Renal cortical epithelial cell (primary cell): Measurements from ENCODE around the gene MTIF3. TPM values are rescaled to one million over a fixed set of nuclear protein-coding genes. Genes with fewer than 3 reads are reported as not detected.
A peak's percentile ranks its signal among the peaks of the same experiment; 100 is the strongest.

Source experiments
- DNase-seq: peaks from one replicate; pipeline ENCODE4 v3.0.0-alpha.2; 2011; ENCODE audit warnings: low read depth
- total RNA-seq: library from RNA; depleted of rRNA; stranded (reverse); fragments of >200 nt; gene quantifications from 2 replicates; pipeline ENCODE4 v1.2.3, GENCODE V29; 2014

Gene MTIF3, protein sequence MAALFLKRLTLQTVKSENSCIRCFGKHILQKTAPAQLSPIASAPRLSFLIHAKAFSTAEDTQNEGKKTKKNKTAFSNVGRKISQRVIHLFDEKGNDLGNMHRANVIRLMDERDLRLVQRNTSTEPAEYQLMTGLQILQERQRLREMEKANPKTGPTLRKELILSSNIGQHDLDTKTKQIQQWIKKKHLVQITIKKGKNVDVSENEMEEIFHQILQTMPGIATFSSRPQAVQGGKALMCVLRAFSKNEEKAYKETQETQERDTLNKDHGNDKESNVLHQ
- 48.3 and 62.1 TPM in 2 replicates for total RNA-seq

DNA sequence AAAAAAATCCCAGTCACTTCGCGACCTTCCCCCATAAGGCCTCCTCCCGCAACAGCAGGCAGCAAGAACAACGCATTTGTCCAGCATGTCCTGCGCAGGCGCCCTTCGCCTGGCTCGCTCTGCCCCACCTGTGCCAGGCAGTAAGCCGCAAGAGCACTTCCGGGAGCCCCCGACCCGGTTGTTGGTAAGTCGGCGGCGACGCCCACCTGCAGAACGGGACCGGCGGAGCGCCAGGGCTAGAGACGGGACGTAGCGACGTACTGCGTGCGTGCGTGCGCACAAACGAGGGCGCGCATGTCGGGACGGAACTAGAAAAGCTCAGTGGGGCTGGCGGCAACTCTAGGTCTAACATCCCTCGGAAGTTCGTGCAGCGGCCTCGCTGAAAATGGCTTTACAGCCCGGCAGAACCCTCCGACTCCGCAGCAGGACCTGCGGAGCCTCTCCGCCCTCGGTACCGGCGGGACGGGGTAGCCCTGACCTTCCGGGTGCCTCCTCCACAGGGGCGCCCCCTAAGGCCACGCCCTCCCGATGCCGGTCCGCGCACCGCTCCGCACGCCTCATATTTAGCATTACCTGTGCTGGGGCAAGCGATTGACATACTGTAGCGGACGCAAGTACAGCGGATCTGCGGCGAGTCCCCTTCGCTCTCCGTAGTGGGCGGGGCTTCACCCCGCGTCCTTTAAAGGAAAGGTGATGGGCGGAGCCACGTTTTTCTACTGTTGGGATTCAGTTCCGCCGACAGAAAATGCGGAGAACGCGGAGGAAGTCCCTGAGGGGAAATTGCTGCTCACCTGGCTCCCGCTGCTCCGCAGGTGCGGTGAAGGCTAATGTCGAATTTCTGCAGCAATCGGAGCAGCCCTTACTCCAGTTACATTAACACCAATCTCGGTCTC lies at the start of gene MTIF3:
Gene MTIF3, minus strand, starts transcription at position 629 of the 893 bp plus-strand sequence. CDS start 10,116 bp downstream, outside the sequence.
- peak; percentile 85 for DNase-seq

DNA sequence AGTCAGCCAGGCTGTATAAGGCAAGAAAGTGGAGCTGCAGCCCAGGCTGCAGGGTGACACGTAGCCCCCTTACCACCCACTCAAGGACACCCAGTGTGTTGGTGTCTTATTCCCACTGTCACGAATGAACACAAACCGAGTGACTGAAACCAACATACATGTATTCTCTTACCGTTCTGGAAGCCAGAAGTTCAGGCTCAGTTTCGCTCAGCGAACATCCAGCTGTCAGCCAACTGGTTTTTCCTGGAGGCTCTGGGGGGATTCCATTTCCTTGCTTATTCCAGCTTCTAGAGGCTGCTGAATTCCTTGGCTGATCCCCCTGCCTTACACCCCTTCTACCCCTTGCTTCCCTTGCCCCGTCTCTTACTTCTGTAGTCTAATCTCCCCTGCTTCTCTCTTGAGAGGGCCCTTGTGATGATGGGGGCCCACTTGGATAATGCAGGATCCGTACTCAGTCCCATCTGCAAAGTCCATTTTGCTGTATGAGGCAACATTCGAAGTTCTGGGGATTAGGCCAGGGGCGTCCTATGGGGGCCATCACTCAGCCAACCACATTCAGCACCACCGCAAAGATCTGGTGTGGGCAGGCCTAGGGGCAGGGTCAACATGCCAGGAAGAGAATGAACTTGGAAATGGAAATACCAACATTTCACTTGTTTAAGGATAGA lies 47.3 kb upstream of the MTIF3 start:
- no peak for DNase-seq

DNA sequence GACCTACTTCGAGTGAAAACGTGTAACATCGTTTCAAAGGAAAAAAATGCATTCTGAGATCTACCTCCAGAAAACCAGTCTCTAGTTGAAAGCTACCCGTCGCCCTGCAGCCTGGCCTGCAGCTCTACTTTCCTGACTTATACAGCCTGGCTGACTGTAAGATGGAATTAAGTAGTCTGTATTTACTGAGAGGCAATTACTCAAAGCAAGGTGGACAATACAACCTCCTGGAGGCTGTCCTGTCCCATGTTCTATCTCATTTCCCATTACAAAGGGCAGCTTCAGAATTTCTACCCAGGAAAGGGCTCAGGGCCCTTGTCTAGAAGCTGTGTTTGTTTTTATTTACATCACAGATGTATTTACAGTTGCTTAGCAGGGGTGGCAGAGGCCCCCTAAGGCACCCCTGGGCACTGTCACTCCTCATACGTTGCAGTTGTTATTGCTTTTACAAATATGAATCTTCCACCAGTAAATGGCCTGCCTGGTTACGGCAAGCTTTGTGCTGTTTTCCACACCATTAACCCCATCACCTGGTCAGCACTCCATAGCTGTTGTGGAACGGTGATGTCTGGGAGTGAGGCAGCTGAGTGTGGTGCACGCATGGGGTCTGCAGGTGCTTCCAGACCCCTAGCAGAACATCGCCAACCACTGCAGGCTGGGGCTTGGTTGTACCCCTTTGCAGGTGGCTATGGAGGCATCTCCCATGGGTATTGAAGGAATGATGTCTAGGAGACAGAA lies 46.3 kb upstream of the MTIF3 start:
- no peak for DNase-seq

DNA sequence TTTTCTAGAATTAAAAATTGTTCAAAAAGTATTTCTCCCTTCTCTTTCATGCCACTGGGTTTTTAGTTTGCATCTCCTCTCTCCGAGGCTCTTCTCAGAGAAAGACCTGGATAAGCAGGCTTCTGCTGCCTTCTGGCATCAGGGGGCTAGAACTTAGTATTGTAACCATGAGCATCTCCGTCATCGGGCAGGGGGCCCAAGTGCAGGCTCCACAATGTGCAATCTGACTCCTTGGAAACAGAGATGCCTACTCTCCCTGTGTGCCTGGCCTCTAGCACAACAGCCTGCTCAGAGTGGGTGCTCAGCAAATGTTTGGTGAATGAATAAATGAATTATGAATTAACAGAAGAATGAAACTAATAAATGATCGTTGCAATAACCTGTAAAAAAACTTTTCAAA lies 45.6 kb upstream of the MTIF3 start:
- DNase-seq: no peak

DNA sequence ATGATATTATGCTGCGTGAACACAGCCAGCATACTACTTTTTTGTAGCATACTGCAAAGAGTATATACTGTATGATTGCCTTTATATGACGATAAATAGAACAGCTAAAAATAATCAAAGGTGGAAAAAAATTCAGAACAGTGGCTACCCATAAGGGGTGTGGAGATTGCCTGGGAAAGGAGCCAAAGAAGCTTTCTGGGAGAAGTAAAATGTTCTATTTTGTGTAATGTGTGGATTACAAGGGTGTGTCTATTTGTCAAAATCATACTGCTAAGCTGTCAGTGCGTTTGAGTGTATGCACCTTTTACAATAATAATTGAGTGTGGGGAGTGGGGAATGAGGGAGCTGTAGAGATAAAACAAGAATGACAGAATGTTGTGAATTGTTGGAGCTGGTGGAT lies 45.2 kb upstream of the MTIF3 start:
- no peak for DNase-seq

DNA sequence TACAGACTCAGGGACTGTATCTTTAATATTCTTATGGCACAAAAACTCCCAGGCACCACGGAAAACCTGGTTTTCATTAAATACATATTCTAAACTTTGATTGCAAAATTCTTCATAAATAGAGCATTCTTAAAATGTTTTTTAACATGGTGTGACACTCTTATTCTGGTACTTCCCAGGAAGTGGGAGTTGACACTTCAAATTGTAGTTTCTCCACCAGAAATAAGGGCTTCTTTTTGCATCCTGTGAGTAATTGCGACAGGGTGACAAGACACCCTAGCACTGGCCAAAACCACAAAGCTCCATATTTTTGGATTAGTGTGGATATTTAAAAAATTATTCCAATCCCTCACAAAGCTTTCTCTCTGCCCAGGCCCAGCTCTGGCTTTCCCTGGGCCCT lies 43.6 kb upstream of the MTIF3 start:
- DNase-seq: no peak

DNA sequence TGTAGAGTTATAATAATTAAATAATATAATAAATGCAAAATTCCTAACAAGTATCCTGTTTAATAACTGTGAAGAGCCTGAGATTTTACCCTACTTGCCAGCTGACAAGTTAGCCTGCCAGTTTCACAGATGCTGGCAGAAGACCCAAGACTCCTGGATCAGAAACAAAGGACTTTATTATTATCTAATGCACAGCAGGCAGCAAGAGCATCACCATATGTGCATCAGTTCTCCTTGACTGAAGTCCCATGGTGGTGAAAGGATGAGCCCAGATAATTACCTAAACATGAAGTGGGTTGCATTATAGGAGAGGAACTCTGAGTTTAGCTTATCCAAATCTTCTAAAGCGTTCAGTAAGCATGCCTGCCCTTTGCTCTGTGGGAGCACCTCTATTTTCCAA lies 39.1 kb upstream of the MTIF3 start:
- no peak for DNase-seq

DNA sequence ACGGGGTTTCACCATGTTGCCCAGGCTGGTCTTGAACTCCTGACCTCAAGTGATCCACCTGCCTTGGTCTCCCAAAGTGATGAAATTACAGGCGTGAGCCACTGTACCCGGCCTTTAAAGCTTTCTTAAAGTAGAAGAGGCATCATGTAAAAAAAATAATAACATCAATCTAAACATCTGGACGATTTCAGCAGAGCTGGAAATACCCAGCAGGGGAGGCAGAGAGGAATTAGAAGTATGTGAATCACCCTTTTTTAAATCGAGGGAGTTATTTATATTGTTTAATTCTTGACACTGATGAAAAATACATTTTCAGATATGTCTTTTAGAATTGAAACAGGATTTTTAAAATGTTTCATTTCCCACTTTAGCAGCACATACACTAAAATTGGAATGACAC lies 37.4 kb upstream of the MTIF3 start:
- DNase-seq: no peak

DNA sequence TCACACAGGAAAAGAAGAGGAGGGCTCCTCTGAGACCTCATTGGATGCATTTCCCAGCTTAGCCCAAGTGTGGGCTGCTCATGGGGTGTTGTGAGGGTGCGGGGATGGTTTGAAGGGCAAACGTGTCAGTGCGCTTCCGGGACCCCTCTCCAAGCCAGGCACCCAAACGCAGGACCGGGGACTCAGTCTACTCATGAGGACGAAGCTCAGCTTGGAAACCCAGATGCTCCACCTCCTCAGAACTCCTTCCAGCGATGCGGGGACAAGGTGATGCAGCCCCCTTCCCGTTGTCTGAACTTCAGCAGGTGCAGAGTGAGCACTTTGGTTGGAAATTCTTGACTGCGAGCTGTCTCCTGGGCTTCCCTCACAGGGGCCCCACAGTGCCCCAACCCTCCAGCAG lies 33.1 kb upstream of the MTIF3 start:
- DNase-seq: no peak

DNA sequence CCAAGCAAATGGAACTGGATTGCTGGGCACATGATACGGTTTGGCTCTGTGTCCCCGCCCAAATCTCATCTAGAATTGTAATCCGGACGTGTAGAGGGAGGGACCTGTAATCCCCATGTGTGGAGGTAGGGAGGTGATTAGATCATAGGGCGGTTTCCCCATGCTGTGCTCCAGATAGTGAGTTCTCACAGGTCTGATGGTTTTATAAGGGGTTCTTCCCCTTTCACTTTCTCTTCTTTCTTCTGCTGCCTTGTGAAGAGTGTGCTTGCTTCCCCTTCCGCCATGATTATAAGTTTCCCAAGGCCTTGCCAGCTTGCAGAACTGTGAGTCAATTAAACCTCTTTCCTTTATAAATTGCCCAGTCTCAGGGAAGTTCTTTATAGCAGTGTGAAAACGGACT lies 32.6 kb upstream of the MTIF3 start:
- no peak for DNase-seq

DNA sequence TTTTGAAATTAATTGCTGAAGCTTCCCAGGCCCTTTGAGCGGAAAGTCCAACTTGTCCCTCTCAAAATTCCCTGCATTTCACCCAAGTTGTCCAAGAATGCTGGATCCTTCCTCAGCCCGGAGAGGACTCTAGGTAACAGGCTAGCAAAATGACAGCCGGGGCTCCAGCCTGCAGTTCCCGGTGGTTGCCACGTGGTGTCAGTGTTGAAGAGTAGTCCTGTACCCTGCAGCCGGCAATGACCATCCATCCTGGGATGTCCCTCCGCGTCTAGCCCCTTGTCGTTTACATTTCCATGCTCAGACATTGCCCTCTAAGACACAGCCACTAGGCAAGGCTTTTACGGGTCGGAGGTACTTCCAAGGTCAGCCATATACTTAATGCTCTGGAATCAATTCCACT lies 31.4 kb upstream of the MTIF3 start:
- peak; percentile 6 for DNase-seq

DNA sequence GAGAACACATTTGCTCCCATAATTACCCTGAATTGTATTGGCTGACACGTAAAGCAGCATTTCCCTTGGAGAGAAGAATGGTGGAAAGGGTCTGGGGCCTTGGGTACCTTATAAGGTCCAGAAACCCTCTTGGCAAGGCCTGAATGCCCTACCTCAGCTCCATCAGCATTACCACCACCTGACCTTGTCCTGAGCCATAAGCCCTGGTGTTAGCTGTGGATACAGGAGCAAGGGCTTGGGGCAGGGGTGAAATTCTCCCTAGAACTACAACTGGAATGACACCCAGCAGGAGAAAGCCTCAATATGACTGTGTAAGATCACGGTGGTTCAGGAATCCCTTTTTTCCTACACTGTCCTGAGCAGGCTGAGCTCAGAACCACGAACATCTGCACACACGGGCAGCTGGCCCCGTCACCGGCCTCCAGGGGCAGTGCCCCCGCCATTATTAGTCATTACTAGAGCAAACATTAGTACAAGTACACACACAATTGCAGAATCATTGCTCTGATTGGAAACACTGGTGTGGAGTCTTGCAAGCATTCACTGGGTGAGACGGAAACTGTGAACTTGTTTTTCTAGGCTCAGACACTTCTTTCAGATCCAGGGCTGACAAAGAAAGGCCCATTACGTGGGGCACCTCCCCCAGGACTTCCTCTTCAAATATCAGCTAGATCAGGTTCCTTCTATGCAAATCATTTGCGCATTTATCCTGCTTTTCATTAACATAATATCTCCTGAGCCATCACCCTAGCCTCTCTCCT lies 26.8 kb upstream of the MTIF3 start:
- DNase-seq: peak; percentile 74

DNA sequence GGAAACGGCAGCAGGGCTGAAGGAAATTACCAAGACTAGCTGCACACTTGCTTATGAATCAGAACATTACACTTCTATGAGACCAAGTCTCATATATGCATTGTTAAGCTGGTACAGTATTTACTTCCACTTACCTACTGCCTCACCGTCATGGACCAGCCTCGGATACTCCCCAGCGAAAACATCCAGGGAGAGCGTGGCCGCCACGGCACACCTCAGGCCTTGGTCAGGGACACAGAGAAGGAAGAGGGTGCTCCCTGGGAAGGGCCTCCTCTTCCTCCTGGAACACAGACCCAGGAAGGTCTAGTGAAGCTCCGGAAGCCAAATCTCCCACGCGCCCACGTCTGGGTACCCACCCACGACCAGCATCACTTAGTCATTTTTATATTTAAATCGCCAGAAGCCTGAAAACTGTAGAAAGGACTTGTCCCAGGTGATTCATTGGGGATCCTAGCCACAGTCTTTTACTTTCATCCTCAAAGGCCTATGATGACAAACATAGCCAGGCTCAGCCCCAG lies 24.4 kb upstream of the MTIF3 start:
- DNase-seq: no peak

DNA sequence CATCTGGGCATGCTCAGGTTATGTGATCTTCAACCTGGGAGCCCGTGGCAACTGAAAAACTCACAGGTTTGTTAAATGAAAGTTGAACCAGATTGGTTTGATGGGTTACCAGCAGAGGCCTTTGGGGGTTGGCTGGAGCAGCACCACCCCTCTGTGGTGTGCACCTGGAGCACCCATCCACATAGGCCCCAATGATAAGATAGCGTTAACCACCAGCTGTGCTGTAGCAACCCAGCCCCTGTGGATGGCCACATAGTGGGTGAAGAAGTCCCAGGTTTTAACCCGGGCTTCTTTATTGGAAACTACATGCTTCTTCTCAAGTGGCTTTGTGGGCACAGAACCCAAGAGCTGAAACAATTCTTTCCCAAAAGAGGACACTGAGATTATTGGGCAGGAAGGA lies 22.6 kb upstream of the MTIF3 start:
- DNase-seq: no peak

DNA sequence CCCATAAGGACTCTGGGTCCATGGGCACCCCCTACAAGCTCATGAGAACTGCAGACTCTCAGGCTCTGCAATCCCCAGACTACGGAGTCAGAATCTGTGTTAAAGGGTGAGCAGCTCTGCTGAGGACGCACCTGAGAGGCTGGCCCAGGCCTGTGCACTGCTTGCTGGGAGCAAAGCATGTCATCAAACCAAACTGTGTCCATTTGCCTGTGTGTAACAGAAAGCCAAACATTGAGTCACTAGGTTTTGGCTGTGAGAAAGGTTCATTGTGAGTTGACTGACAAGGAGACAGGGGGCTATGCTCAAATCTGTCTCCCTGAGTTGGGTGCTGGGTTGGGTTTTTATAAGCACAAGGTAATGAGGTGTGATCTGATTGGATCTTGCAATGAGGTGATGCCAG lies 22.1 kb upstream of the MTIF3 start:
- no peak for DNase-seq

DNA sequence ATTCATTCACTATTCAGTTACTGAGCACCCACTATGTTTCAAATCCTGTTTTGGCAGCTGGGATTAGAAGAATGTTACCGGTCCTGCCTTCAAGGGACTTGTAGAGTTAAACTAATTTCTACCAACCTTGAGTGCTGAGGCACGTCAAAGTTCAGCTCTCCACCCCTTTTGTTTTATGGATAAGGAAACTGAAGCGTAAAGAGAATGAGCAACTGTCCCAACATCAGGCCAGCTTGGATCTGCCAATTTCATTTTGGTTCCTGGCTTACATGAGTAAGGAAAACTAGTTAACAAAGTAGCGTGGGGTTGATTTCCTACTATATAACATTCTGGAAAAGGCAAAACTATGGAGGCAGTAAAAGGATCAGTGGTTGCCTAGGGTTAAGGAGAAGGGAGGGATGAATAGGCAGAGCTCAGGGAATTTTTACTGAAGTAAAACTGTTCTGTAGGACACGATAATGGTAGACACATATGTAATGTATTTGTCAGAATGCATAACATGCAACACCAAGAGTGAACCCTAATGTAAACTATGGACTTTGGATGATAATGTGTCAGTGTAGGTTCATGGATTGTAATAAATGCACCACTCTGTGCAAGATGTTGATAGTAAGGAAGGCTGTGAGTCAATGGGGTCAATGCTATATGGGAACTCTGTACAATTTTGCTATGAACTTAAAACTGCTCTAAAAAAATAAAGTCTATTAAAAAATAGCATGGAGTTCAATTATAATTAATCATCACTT lies 19.9 kb upstream of the MTIF3 start:
- DNase-seq: no peak

DNA sequence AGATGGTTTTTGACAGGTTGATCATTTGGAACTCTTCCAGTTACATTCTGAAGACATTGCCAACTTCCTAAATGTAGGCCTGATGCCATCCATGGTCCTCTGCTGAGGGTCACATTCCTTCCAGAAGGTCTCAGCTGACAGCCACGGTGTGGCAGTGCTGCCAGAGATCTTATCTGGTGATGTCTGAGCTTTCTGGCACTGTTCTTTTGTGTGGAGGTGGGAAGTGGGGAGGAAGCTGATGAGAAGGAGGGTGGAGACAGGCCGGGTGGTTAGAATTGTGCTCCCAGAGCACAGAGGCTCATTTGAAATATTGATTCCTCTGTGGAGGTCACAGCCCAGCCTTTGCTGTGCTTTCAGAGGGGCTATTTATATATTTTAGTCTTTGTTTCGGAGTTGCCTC lies 16.1 kb upstream of the MTIF3 start:
- DNase-seq: no peak

DNA sequence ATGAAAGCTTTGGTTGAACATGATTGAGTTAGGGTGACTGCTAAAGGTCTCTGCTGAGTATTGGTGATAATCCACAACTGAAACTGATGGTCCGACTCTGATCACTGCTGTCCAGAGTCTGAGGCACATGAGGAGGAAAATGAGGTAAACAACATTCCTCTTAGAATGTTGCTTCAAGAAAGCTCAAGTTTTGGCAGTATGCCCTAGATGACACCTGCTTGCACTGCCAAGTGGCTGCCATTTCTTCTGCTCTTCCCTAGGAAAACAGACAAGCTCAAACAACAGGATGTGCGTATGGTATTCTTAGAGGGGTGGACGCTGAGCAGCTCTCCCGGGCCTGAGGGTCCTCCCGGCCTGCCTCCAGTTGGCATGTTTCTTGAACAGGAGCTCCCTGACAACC lies 15.2 kb upstream of the MTIF3 start:
- DNase-seq: no peak

DNA sequence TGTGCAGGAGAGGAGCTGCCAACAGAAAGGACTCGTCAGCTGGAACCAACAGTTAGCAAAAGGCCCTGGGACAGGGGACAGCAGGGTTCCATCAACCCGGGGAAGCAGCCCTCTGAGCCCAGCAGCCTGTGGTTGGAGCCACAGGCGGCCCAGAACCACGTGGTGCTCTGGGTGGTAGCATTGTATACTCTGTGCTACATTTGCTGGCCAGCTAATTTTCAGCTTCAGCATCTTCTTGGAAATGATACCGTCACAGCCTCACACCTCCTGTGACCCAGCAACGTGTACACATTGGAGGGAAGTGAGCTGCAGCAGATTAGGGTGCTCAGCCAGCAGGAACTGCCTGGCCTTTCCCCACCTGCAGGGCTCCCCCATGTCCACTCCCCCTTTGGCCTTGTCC lies 13.1 kb upstream of the MTIF3 start:
- no peak for DNase-seq

DNA sequence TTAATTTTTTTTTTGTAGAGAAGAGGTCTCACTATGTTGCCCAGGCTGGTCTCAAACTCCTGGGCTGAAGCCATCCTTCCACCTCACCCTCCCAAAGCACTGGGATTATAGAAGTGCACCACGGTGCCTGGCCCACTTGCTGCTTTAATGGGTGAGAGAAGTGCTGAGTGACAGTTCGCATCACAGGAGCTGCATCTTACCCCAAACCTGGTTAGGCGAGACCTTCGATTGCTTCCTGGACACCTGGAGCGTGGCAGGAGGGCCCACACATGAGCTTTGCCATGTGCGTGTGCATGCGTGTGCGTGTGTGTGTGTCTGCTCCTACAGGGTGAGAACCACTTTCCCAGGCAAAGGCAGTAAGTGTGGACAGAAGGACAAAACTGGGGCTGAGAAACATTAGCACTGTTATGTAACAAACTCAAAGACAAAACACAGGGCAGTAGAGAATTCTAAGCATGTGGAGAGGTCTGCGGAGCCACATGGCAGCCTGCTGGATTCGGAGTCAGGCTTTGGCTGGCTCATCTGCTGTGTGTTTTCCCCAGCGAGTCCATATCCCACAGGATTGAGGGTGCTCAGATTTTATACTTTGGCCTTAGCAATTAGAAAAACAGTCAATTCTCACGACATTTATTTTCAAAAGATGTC lies 11.7 kb upstream of the MTIF3 start:
- no peak for DNase-seq
